ENCODE measurements around the gene CFB. TPM values are rescaled to one million over a fixed set of nuclear protein-coding genes. Genes with fewer than 3 reads are reported as not detected.

The CFB gene
- total and polyA plus RNA-seq, 2 of the 13 experiments (the other 11 are each of a cell fraction or from before 2014, with no cell fraction given), result 171 to 513 TPM

DNA sequence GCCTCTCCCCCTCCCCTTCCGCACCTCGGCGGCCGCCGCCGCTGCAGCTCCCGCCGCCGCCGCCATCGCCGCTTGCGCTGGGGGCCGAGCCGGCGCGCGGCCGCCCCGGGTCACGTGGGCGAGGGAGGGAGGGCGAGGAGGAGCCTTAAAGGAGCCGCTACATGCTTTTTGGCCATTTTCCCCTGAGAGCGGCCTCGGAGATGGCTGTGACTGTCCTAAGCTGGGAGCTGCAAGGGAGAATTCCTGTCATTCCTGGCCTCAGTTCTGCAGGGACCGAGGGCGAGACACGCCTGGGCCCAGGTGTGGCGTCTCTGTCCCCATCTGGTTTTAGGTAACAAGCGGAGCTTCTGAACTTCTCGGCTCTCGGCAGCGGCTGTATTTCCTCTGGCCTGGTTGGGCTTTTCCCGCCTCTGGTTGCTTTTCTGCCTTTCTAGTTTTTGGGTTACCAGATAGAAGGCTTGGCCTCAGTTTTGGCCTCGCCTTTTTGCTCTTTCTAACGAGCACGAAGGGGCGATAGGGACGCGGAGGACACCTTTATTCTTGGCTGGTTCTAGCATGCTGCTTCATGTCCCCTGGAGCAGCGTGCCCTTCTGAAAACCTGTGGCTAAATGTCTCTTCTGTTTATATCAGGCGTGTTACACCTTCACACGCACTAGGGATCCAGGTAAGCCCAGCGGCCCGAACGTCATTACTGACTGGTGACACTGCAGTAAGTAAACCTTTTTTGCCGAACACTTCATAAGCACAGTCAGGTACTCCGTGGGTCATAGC, 48.1 kb upstream of the CFB start, which contains the start of gene EHMT2 (continued):
- TF ChIP-seq EP300 (IDR thresholded peaks at IDR 0.05; ENCODE audit: low read depth in 2 of 2, low read length in 2 of 2), result 0 out of 4 replicates have a peak, but pooled peaks of 1 of the 2 experiments have one; percentile 11
- TF ChIP-seq EP300 (CRISPR knock-in tag; IDR thresholded peaks at IDR 0.05; ENCODE audit: borderline replicate concordance), result no peak
- TF ChIP-seq RAD21 (CRISPR knock-in tag; IDR thresholded peaks at IDR 0.05), result 0 out of 2 replicates have a peak, but pooled peaks have one; percentile 11
- TF ChIP-seq KDM4B (CRISPR knock-in tag; IDR thresholded peaks at IDR 0.05), result 0 out of 2 replicates have a peak, but pooled peaks have one; percentile 12
- 0 out of 2 replicates have a peak, but pooled peaks have one; percentile 10 for TF ChIP-seq TRIM24 (CRISPR knock-in tag; IDR thresholded peaks at IDR 0.05)
- TF ChIP-seq, protein P1, sequence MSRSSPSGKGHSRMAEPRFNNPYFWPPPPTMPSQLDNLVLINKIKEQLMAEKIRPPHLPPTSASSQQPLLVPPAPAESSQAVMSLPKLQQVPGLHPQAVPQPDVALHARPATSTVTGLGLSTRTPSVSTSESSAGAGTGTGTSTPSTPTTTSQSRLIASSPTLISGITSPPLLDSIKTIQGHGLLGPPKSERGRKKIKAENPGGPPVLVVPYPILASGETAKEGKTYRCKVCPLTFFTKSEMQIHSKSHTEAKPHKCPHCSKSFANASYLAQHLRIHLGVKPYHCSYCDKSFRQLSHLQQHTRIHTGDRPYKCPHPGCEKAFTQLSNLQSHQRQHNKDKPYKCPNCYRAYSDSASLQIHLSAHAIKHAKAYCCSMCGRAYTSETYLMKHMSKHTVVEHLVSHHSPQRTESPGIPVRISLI (CRISPR knock-in tag; IDR thresholded peaks at IDR 0.05; ENCODE audit: borderline replicate concordance), result no peak
- no peak for TF ChIP-seq ZNF530 (CRISPR knock-in tag; IDR thresholded peaks at IDR 0.05; ENCODE audit: low read depth)
- no peak for TF ChIP-seq ZNF382 (CRISPR knock-in tag; IDR thresholded peaks at IDR 0.05; ENCODE audit: borderline replicate concordance)
- TF ChIP-seq ZFP36 (IDR thresholded peaks at IDR 0.05; ENCODE audit: borderline replicate concordance, low read depth, low read length, partially characterized antibody), result no peak
- TF ChIP-seq MAZ (IDR thresholded peaks at IDR 0.05; ENCODE audit: borderline replicate concordance, low read depth, low read length), result peak; percentile 98
- TF ChIP-seq MAZ (CRISPR knock-in tag; IDR thresholded peaks at IDR 0.05; ENCODE audit: low read depth), result peak; percentile 99
- TF ChIP-seq, protein P2, sequence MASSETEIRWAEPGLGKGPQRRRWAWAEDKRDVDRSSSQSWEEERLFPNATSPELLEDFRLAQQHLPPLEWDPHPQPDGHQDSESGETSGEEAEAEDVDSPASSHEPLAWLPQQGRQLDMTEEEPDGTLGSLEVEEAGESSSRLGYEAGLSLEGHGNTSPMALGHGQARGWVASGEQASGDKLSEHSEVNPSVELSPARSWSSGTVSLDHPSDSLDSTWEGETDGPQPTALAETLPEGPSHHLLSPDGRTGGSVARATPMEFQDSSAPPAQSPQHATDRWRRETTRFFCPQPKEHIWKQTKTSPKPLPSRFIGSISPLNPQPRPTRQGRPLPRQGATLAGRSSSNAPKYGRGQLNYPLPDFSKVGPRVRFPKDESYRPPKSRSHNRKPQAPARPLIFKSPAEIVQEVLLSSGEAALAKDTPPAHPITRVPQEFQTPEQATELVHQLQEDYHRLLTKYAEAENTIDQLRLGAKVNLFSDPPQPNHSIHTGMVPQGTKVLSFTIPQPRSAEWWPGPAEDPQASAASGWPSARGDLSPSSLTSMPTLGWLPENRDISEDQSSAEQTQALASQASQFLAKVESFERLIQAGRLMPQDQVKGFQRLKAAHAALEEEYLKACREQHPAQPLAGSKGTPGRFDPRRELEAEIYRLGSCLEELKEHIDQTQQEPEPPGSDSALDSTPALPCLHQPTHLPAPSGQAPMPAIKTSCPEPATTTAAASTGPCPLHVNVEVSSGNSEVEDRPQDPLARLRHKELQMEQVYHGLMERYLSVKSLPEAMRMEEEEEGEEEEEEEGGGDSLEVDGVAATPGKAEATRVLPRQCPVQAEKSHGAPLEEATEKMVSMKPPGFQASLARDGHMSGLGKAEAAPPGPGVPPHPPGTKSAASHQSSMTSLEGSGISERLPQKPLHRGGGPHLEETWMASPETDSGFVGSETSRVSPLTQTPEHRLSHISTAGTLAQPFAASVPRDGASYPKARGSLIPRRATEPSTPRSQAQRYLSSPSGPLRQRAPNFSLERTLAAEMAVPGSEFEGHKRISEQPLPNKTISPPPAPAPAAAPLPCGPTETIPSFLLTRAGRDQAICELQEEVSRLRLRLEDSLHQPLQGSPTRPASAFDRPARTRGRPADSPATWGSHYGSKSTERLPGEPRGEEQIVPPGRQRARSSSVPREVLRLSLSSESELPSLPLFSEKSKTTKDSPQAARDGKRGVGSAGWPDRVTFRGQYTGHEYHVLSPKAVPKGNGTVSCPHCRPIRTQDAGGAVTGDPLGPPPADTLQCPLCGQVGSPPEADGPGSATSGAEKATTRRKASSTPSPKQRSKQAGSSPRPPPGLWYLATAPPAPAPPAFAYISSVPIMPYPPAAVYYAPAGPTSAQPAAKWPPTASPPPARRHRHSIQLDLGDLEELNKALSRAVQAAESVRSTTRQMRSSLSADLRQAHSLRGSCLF (CRISPR knock-in tag; IDR thresholded peaks at IDR 0.05; ENCODE audit: borderline replicate concordance), result no peak
- TF ChIP-seq, protein P3, sequence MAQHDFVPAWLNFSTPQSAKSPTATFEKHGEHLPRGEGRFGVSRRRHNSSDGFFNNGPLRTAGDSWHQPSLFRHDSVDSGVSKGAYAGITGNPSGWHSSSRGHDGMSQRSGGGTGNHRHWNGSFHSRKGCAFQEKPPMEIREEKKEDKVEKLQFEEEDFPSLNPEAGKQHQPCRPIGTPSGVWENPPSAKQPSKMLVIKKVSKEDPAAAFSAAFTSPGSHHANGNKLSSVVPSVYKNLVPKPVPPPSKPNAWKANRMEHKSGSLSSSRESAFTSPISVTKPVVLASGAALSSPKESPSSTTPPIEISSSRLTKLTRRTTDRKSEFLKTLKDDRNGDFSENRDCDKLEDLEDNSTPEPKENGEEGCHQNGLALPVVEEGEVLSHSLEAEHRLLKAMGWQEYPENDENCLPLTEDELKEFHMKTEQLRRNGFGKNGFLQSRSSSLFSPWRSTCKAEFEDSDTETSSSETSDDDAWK (CRISPR knock-in tag; IDR thresholded peaks at IDR 0.05), result no peak
- peak; percentile 77 for TF ChIP-seq TAF1 (CRISPR knock-in tag; IDR thresholded peaks at IDR 0.05)
- peak; percentile 40; the same call in 1 of the 2 replicates for TF ChIP-seq SALL1 (CRISPR knock-in tag; IDR thresholded peaks at IDR 0.05)
- no peak for TF ChIP-seq ZKSCAN8 (CRISPR knock-in tag; IDR thresholded peaks at IDR 0.05; ENCODE audit: borderline replicate concordance)
- TF ChIP-seq ZNF224 (CRISPR knock-in tag; IDR thresholded peaks at IDR 0.05), result 0 out of 2 replicates have a peak, but pooled peaks have one; percentile 32
- no peak; the same call in 1 of the 2 replicates for TF ChIP-seq ZNF33B (CRISPR knock-in tag; IDR thresholded peaks at IDR 0.05)
- no peak for TF ChIP-seq PAF1 (CRISPR knock-in tag; IDR thresholded peaks at IDR 0.05)
- TF ChIP-seq NAIF1 (CRISPR knock-in tag; IDR thresholded peaks at IDR 0.05; ENCODE audit: borderline replicate concordance), result no peak
- 0 out of 2 replicates have a peak, but pooled peaks have one; percentile 14 for TF ChIP-seq GZF1 (CRISPR knock-in tag; IDR thresholded peaks at IDR 0.05)
- no peak for TF ChIP-seq SRSF9 (IDR thresholded peaks at IDR 0.05; ENCODE audit: borderline replicate concordance, insufficient read depth, low read depth, low read length, poor library complexity, severe bottlenecking)
